Activated CD4-positive, alpha-beta T cell treated with anti-CD3 and anti-CD28 coated beads, Interleukin-2, amount 10 ng/mL, durations not matched to agents 7 days and 5 days (primary cell): ENCODE results near the gene CCDC174. TPM values are rescaled to one million over a fixed set of nuclear protein-coding genes. Genes with fewer than 3 reads are reported as not detected.

Experiments
- CTCF ChIA-PET: fragments of 350-600 bp; sonication (Branson Sonifier 250); formaldehyde crosslinking; loops from one replicate; lab custom pipeline; 2021; ENCODE audit warnings: antibody characterized with exemption; lab: Charles Lee
- POLR2A ChIA-PET: fragments of 350-600 bp; sonication (Branson Sonifier 250); formaldehyde crosslinking; loops from one replicate; lab custom pipeline; 2021; ENCODE audit warnings: antibody characterized with exemption; lab: Charles Lee
- DNase-seq: peaks from one replicate; pipeline ENCODE4 v3.0.0-alpha.2; 2020
- H3K27ac Mint-ChIP-seq: one replicate; pipeline ENCODE4 v1.8.0; 2021; ENCODE audit warnings: mild to moderate bottlenecking, moderate library complexity, mixed read lengths
- H3K27me3 Mint-ChIP-seq: one replicate; pipeline ENCODE4 v1.8.0; 2021; ENCODE audit warnings: mixed read lengths
- H3K36me3 Mint-ChIP-seq: one replicate; pipeline ENCODE4 v1.8.0; 2021; ENCODE audit warnings: low read depth, mixed read lengths
- H3K4me1 Mint-ChIP-seq: one replicate; pipeline ENCODE4 v1.8.0; 2021; ENCODE audit warnings: mixed read lengths
- H3K4me3 Mint-ChIP-seq: one replicate; pipeline ENCODE4 v1.8.0; 2021; ENCODE audit warnings: mild to moderate bottlenecking, moderate library complexity, mixed read lengths
- H3K9me3 Mint-ChIP-seq: one replicate; pipeline ENCODE4 v1.8.0; 2021; ENCODE audit warnings: mixed read lengths
- total RNA-seq, 2 experiments: library from RNA; stranded (reverse); gene quantifications; one replicate each; pipeline ENCODE4 v1.2.3, GENCODE V29; 2021

CCDC174 gene
- total RNA-seq, 2 experiments from 2014 or later: 20.9 to 24.0 TPM

DNA sequence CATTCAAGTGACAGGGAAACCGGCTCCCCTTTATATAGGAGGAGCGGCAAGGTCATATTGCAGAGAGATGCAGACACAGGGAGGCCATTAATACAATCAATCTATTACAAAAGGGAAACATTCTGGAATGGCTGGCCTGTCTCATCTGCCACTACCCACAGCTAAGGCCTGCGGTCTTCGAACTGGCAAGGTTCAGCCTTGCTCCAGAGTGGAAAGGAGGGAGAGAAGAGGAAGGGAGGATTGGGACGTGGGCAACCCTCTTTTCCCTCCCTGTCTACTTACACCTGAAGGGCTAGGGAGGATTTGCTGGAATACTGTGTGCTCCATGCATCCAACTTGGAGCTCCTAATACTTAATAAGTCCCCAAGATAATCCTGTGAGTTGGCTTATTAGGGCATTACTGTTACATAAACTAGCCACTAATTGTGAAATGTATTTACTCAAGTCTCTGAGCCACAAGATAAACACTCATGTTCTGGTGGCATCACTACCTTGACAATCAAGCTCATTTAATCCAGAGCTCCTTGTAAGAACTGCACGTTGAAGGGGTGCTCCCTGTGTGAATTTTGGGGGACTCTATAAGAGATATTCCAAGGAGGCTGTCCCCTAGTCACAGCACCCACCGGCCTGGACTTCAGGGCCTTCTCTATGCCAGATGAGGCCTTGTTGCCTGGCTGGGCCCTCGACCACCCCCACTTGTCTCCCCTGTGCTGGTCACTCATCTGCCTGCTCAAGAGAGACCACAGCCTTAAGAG is 19.7 kb upstream of the CCDC174 start:
- Mint-ChIP-seq H3K4me3 (no peak overlapping the region), H3K27me3 (peaks cover 10% of the 10 kb centered on the region), H3K36me3 (no peaks in the 10 kb centered on the region), H3K27ac (no peak overlapping the region), H3K4me1 (no peaks in the 10 kb centered on the region), H3K9me3 (no peaks in the 10 kb centered on the region)
- CTCF ChIA-PET: interaction anchor here (0.8 to 1.4 kb wide), 3 partner anchors 81 to 507 kb away, joined by 3 to 4 read pairs (median 3); partner anchors contain the start of gene TMEM43
- POLR2A ChIA-PET: no interaction called here
- no peak for DNase-seq

DNA sequence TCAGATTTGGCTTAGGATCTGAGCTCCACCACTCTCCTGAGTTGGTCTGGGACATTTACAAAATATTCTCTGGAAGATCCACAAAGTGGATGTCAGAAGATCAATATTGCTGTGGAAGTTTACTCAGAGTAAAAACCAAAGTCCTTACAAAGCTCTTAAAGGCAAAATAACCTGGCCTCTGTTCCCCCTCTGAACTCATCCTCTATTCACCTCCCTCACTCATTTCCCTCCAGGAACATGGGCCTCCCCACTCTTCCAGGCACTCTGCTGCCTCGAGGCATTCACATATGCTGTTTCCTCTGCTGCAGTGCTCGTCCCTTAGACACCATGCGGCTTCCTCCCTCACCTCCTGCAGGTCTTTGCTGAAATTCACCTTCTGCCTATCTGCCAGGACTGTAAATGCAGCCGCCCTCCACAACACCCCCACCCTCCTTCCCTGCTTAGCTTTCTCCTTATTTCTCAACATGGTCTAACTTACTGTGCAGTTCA is 19.1 kb upstream of the CCDC174 start:
- POLR2A ChIA-PET: no interaction called here
- CTCF ChIA-PET: interaction anchor here (0.8 to 1.1 kb wide), 2 partner anchors 82 to 507 kb away, joined by 3 read pairs; partner anchors contain the start of gene TMEM43
- H3K36me3 Mint-ChIP-seq: no peaks in the 10 kb centered on the region
- no peaks in the 10 kb centered on the region for H3K9me3 Mint-ChIP-seq
- peaks cover 14% of the 10 kb centered on the region for H3K27me3 Mint-ChIP-seq
- no peak for DNase-seq
- H3K27ac Mint-ChIP-seq: no peak overlapping the region
- no peak overlapping the region for H3K4me3 Mint-ChIP-seq
- no peaks in the 10 kb centered on the region for H3K4me1 Mint-ChIP-seq

DNA sequence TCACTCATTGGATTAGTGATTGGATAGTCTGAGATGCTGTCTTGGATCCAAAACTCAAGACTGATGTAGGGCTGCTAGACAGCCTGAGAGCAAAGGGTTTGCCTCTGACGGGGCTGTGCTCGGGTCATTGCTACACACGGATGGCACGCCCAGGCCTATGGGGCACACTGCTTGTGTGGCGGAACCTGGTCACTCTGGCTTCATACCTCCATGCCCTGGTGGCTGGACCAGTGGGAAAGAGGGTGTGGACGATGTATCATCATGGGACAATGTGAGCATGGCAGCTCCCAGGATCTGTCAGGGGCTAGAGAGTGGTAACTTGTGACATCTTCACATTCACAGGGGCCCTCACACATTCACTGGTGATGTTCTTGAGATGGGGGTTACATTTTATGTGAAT is 18.1 kb upstream of the CCDC174 start:
- Mint-ChIP-seq H3K36me3 (no peaks in the 10 kb centered on the region), H3K27ac (no peak overlapping the region), H3K4me1 (no peaks in the 10 kb centered on the region), H3K9me3 (no peaks in the 10 kb centered on the region), H3K4me3 (no peak overlapping the region), H3K27me3 (peaks cover 23% of the 10 kb centered on the region)
- DNase-seq: no peak
- ChIA-PET POLR2A (no interaction called here), CTCF (interaction anchor here (1.1 kb wide), 1 partner anchor 83 kb away, joined by 3 read pairs; no protein-coding TSS in a partner anchor)

DNA sequence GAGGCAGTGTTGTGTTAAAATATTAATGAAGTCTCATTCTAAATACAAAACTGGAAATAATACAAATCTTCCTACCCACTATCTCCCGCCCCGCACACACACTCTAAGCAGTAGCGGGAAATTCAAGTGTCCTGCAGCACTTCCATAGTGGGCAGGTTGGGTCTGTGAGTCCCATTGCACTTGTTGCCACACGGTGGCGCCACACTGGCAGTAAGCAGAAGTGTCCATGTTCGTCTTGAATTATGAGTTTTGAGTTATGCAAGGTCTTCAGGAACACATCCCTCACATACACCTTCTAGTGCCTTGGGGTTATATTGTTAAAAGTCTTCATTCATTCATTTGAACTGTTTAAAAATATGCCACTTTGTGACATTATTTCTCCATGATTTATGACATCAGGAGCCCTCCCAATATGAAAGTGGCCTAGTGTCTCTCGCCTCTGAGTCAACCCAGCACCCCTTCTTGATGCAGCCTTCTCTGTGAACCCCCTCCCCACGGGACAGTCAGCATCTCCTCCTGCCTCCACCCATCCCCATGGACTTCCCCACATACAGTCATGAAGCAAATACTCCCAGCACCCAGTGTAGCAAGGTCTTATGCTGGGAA is 17.6 kb upstream of the CCDC174 start:
- Mint-ChIP-seq H3K4me1 (no peaks in the 10 kb centered on the region), H3K36me3 (no peaks in the 10 kb centered on the region), H3K9me3 (no peaks in the 10 kb centered on the region), H3K27me3 (peaks cover 24% of the 10 kb centered on the region), H3K27ac (no peak overlapping the region), H3K4me3 (no peak overlapping the region)
- CTCF ChIA-PET: no interaction called here
- POLR2A ChIA-PET: no interaction called here
- peak; percentile 64 for DNase-seq

DNA sequence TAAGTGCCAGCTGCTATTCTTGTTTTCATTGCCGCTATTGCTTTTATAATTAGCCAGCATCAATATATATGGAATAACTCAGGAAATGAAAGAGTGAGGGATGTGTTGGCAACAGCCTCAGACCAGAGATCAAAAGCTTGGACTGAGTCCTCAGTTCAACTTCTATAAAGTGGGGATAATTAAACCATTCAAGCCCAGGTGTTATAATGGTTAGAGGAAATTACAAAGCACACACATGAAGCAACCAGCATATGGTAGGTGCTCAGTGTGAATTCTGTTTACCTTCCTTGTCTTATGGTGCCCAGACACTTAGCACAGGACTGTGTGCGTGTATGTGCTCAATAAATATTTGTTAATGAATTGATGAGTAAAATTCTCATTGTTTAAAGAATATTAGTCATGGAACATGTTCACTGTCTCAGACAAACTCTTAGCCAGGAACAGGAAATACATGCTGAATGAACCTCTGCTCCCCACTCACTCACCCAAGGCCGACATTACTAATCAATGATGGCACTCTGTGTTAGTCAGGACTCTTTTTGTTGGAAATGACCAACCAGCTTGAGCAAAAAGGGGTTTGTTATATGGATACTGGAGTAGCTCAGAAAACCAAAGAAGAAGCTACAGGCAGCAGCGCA is 16.7 kb upstream of the CCDC174 start:
- CTCF ChIA-PET: no interaction called here
- POLR2A ChIA-PET: interaction anchor here (0.6 kb wide), 1 partner anchor 26 kb away, joined by 3 read pairs; no protein-coding TSS in a partner anchor
- H3K36me3 Mint-ChIP-seq: no peaks in the 10 kb centered on the region
- H3K4me1 Mint-ChIP-seq: no peaks in the 10 kb centered on the region
- H3K9me3 Mint-ChIP-seq: no peaks in the 10 kb centered on the region
- H3K27me3 Mint-ChIP-seq: peaks cover 26% of the 10 kb centered on the region
- no peak overlapping the region for H3K4me3 Mint-ChIP-seq
- H3K27ac Mint-ChIP-seq: no peak overlapping the region
- DNase-seq: no peak

DNA sequence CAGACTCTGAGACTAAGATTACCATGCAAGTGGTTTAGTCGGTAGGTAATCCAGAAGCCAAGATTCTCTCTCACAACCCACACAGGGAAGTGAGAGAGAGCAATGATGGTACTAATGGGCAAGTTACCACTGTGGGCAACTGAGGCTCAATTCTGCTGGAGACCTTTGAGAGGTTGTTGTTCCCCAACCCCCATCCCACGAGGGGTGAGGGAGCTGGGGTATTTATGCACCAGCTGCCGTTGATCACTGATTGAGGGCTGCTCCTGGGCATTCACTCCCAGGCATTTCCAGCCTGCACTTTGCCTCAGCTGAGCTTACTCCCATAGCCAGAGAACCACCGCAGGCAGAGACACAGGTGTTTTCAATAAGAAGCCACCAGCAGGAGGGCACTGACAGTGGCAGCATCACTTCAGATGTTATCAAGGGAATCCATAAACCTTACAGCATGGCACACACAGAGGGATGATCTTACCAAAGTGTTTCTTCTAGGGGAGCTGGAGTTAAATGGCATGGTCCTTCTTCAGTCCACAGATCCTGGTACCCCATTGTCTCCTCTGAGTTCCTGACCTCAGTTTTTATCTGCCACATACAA is 15.0 kb upstream of the CCDC174 start:
- Mint-ChIP-seq H3K27ac (no peak overlapping the region), H3K4me3 (no peak overlapping the region), H3K27me3 (peaks cover 26% of the 10 kb centered on the region), H3K36me3 (no peaks in the 10 kb centered on the region), H3K9me3 (no peaks in the 10 kb centered on the region), H3K4me1 (no peaks in the 10 kb centered on the region)
- ChIA-PET CTCF (interaction anchor here (0.6 to 1.0 kb wide), 2 partner anchors 144 to 285 kb away, joined by 3 read pairs; no protein-coding TSS in a partner anchor), POLR2A (no interaction called here)
- DNase-seq: no peak

DNA sequence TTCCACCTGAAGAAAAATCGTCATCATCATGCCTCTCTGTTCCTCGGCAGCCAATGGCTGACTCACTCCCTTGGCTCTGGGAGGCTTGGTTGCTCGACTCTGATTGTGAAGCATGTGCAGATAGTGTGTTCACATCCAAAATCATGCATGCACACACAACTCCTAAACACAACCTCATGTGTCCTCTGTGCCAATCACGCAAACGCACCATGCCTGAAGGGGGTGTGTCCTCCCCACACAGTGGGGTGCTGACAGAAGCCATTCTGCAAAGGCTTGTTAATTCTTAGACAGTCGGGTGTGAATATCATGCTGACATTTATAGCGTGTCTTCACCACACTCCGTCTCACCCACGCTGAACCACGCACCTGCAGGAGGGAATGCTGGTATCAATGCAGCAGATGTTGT is 11.4 kb upstream of the CCDC174 start:
- H3K4me1 Mint-ChIP-seq: no peaks in the 10 kb centered on the region
- H3K27ac Mint-ChIP-seq: no peak overlapping the region
- CTCF ChIA-PET: no interaction called here
- POLR2A ChIA-PET: no interaction called here
- no peaks in the 10 kb centered on the region for H3K36me3 Mint-ChIP-seq
- no peak overlapping the region for H3K4me3 Mint-ChIP-seq
- DNase-seq: no peak
- H3K27me3 Mint-ChIP-seq: peaks cover 32% of the 10 kb centered on the region
- no peaks in the 10 kb centered on the region for H3K9me3 Mint-ChIP-seq

DNA sequence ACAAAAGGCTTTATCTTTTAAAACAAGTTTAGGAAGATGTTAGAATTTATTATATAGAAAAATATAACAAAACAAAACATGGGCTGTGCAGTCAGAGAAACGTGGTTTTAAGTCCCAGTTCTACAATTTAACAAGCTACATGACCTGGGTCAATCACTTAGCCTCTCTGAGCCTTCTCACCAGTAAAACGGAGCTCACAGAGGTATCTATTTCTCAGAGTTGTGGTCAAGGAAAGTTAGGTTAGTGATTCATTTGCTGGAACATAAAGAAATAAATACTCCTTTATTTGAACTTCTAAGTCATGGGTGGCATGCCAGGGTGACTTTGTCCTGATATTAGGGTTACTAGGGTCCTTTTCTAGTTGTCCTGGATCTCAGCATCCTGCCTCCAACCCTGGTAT is 10.8 kb upstream of the CCDC174 start:
- POLR2A ChIA-PET: no interaction called here
- no peak overlapping the region for H3K4me3 Mint-ChIP-seq
- no peaks in the 10 kb centered on the region for H3K36me3 Mint-ChIP-seq
- H3K4me1 Mint-ChIP-seq: no peaks in the 10 kb centered on the region
- DNase-seq: no peak
- H3K27me3 Mint-ChIP-seq: peaks cover 29% of the 10 kb centered on the region
- no peaks in the 10 kb centered on the region for H3K9me3 Mint-ChIP-seq
- CTCF ChIA-PET: interaction anchor here (0.5 kb wide), 1 partner anchor 142 kb away, joined by 4 read pairs; no protein-coding TSS in a partner anchor
- H3K27ac Mint-ChIP-seq: no peak overlapping the region

DNA sequence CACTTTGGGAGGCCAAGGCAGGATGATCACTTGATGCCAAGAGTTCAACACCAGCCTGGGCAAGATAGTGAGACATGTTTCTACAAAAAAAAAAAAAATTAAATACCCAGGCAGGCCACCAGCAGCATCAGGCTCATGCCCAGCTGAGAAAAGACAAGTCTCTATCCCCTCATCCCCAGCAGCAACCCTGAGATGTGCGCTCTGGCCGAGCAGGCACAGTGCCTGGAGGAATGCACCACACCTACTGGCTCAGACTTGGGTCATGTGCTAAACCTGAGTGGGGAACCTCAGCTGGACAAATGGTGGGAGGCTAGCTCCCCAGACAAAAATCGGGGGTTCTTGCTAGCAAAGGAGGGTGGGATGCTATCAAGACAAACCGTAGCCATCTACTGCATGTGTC is 10.2 kb upstream of the CCDC174 start:
- no peaks in the 10 kb centered on the region for H3K9me3 Mint-ChIP-seq
- H3K4me3 Mint-ChIP-seq: no peak overlapping the region
- no peak overlapping the region for H3K27ac Mint-ChIP-seq
- ChIA-PET CTCF (interaction anchor here (0.5 kb wide), 1 partner anchor 141 kb away, joined by 4 read pairs; no protein-coding TSS in a partner anchor), POLR2A (no interaction called here)
- peaks cover 26% of the 10 kb centered on the region for H3K27me3 Mint-ChIP-seq
- peaks cover 4% of the 10 kb centered on the region for H3K4me1 Mint-ChIP-seq
- no peaks in the 10 kb centered on the region for H3K36me3 Mint-ChIP-seq
- no peak for DNase-seq

DNA sequence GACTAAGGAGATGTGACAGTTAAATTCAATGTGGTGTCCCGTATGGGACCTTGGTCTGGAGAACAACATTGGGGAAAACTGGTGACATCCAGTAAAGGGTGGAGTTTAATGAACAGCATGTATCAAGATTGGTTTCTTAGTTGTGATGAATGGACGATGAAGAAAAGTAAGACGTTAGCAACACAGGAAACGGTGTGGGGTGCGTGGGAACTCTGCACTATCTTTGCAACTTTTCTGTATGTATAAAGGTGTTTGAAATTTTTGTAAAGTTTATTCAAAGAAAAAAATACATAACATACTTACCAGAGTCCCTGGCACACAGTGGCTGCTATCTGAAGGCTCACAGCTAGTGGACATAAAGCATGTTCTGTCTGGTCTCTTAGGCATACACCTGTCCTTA is 6.1 kb upstream of the CCDC174 start:
- Mint-ChIP-seq H3K4me3 (no peak overlapping the region), H3K27me3 (peaks cover 7% of the 10 kb centered on the region), H3K36me3 (peaks cover 1% of the 10 kb centered on the region), H3K27ac (no peak overlapping the region), H3K9me3 (no peaks in the 10 kb centered on the region), H3K4me1 (peaks cover 18% of the 10 kb centered on the region)
- DNase-seq: no peak
- POLR2A ChIA-PET: no interaction called here
- CTCF ChIA-PET: no interaction called here

DNA sequence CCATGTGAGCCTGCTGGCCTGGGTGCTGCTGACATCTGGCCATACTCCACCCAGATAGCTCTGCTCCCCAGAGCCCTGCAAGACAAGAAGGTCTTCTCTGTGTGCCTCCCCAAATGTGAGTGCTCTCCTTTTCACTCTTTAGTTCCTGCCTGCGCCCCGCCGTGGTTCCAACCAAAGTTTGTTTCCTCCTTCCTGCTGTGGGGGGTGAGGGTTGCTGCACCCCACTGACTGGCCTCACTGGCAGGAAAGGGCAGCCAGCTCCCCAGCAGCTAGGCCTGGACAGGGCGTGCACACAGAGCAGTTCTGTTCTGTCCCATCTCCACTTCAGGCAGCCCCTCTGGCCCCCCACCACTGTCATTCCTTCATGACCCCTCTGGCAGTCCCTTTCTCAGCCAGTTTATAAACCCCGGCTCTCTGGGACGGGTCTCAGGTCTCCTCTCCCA is 5.4 kb upstream of the CCDC174 start:
- DNase-seq: no peak
- peaks cover 4% of the 10 kb centered on the region for H3K36me3 Mint-ChIP-seq
- no peaks in the 10 kb centered on the region for H3K9me3 Mint-ChIP-seq
- no peak overlapping the region for H3K4me3 Mint-ChIP-seq
- H3K27me3 Mint-ChIP-seq: peaks cover 7% of the 10 kb centered on the region
- ChIA-PET POLR2A (no interaction called here), CTCF (no interaction called here)
- H3K4me1 Mint-ChIP-seq: peaks cover 22% of the 10 kb centered on the region
- no peak overlapping the region for H3K27ac Mint-ChIP-seq

DNA sequence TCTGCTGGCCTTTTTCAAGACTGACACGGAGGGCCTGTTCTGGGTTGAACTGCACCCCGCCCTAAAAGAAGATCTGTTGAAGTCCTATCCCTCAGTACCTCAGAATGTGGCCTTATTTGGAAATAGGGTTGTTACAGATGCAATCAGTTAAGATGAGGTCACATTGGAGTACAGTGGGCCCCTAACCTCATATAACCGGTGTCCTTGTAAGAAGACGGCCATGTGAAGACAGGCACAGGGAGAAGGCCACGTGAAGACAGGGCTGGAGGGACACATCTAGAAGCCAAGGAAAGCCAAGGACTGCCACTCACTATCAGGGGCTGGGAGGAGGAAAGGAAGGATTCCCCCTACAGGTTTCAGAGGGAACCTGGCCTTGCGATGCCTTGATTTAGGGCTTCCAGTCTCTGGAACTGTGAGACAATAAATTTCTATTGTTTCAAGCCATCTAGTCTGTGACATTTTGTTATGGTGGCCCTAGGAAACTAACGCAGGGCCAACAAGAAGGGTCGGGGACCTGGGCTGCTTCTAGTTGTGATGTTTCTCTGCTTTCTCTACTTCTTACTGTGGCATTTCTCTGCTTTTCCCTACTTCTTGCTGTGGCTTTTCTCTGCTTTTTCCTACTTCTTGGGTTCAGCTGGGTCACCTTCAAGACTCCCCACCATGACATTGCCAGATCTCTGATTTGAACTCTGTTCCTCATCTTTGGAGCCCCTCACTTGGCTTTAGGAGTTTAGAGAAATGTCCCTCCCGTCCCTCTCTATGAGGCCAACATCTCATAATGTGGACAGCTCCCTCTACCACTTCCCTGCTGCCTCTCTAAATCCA is 4.8 kb upstream of the CCDC174 start:
- no peak overlapping the region for H3K4me3 Mint-ChIP-seq
- CTCF ChIA-PET: no interaction called here
- no peak for DNase-seq
- peaks cover 24% of the 10 kb centered on the region for H3K4me1 Mint-ChIP-seq
- H3K36me3 Mint-ChIP-seq: peaks cover 4% of the 10 kb centered on the region
- no peak overlapping the region for H3K27ac Mint-ChIP-seq
- H3K9me3 Mint-ChIP-seq: no peaks in the 10 kb centered on the region
- peaks cover 7% of the 10 kb centered on the region for H3K27me3 Mint-ChIP-seq
- POLR2A ChIA-PET: no interaction called here
